ENCODE measurements around the gene TMEM79. TPM values are rescaled to one million over a fixed set of nuclear protein-coding genes. Genes with fewer than 3 reads are reported as not detected.
"Not testable (repeated sequence)": the region's sequence is repeated elsewhere in the genome, so short reads cannot be mapped to it uniquely, and the experiment has no call there.

TMEM79 gene
- total RNA-seq, 1 experiment from 2014 or later = 2.5 TPM

GRCh38 chr1:156291226-156292061 lies 7.3 kb downstream of the TMEM79 start:
- in situ Hi-C loops (cut with HindIII; ENCODE audit: low pct_unique_long_range_greater_than_20kb, low sequenced_read_pairs) = no loop called here
- DNase-seq (ENCODE audit: low read depth) = peak; percentile 78

GRCh38 chr1:156293098-156293434 lies 8.9 kb downstream of the TMEM79 start:
- DNase-seq (ENCODE audit: low read depth) = no peak
- in situ Hi-C loops (cut with HindIII; ENCODE audit: low pct_unique_long_range_greater_than_20kb, low sequenced_read_pairs) = no loop called here

DNA sequence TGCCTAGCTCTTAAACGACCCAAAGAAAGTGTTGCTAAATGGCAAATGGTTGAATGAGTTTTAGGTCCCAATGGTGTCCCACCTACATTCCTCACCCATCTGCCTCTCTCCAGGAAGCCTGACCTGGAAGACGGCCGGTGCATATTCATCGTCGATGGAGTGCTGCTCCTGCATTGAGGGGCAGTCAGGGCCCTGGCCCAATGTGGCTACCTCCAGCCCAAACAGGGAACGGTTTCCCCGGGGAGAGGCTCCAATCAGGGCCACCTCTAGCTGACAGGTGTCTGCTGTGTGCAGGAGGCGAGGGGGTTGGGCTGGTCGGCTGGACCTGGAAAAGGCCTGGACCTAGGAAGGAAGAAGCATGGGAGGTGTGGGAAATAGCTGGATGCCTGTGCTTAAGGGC lies 9.8 kb downstream of the TMEM79 start:
- no peak for DNase-seq (ENCODE audit: low read depth)
- in situ Hi-C loops (cut with HindIII; ENCODE audit: low pct_unique_long_range_greater_than_20kb, low sequenced_read_pairs) = no loop called here

- in situ Hi-C loops (cut with HindIII; ENCODE audit: low pct_unique_long_range_greater_than_20kb, low sequenced_read_pairs) = no loop called here
- peak; percentile 50 for DNase-seq (ENCODE audit: low read depth)
These were observed 11.3 kb downstream of the TMEM79 start, which contains the start of gene GLMP for GRCh38 chr1:156295391-156295947. TSS of gene GLMP (minus strand) at chr1:156295679. CDS start at chr1:156295645, 34 bp downstream.

DNA sequence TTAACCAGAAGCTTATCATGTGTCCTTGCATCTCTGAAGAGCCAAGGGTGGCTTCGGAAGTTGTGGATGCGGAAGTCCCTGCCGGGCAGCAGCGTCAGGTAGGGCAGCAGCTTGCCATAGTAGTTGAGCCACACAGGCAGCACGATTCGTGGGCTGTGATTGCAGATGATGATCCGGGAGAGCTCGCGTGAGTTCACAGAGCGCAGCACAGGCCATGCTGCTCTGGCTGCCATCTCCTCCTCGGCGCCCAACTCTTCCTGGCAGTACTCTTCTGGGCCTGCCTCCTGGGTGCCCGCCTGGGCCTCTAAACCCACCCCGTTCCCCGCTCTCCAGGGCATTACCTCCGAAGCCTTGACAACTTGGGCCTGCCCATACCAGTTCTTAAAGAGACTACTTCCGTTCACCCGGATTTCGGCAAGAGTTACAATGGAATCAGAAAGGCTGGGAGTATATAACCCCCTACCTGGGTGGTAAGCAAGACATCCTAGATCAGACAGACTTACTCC lies 14.8 kb downstream of the TMEM79 start, which contains the start of gene VHLL:
Gene VHLL, minus strand, starts transcription at position 456 of the 506 bp plus-strand sequence. Its CDS starts 118 bp downstream, at position 338.
- in situ Hi-C loops (cut with HindIII; ENCODE audit: low pct_unique_long_range_greater_than_20kb, low sequenced_read_pairs) = no loop called here
- no peak for DNase-seq (ENCODE audit: low read depth)

- in situ Hi-C loops (cut with HindIII; ENCODE audit: low pct_unique_long_range_greater_than_20kb, low sequenced_read_pairs) = no loop called here
- no peak for DNase-seq (ENCODE audit: low read depth)
These were observed 19.1 kb downstream of the TMEM79 start for GRCh38 chr1:156303241-156303640.

DNA sequence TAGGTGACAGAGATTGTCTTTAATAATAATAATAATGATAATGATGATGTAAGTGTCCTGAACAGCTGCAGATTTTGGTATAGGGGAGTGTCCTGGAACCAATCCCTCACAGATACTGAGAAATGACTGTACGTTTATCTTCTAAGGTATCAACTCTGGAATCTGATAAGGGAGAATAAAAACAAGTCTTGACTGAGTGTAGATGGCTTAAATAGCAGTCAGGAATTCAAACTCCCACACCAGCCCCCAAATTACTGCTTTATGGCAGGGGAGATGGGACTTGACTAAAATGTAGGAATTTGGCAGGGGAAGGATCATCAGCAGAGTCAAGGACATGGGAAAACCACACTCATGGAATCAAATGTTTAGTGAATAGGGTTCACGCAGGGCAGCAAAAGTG lies 21.1 kb downstream of the TMEM79 start:
- in situ Hi-C loops (cut with HindIII; ENCODE audit: low pct_unique_long_range_greater_than_20kb, low sequenced_read_pairs) = no loop called here
- no peak for DNase-seq (ENCODE audit: low read depth)

DNA sequence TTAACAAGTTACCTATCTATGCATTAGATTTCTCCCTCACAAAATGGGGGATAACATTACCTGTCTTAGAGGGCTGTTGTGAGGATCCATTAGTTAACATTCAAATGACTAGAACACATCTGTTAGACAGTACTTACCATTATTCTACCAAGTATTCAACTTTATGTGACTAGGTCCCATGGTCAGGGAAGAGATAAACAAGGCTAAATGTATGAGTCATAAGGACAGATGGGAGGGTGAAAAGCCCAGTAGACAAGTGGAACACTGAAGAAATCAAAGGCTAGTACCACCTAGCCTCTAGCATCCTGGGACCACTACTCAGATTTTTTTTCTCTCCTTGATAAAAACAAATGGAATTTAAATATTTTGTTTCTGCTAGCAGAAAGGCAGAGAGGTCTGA lies 24.0 kb downstream of the TMEM79 start:
- DNase-seq (ENCODE audit: low read depth) = peak; percentile 21
- in situ Hi-C loops (cut with HindIII; ENCODE audit: low pct_unique_long_range_greater_than_20kb, low sequenced_read_pairs) = no loop called here

DNA sequence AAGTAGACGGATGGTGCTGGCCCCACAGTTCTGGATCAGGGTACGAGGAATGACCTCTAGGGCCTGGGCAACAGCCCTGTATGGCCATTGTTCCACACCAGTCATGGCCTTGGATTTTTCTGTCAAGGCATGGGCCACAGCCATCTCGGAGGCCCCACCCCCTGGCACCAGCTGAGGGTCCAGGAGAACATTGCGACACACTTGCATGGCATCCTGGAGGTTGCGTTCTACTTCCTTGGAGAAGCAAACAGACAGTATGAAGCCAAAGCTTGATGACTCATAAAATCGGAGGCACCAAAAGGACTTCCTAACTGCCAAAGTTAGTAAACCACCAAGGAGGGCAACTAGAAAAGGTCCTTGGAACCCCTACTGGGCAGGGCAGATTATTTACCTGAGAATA lies 26.8 kb downstream of the TMEM79 start:
- in situ Hi-C loops (cut with HindIII; ENCODE audit: low pct_unique_long_range_greater_than_20kb, low sequenced_read_pairs) = no loop called here

GRCh38 chr1:156316909-156317308 lies 32.8 kb downstream of the TMEM79 start:
- DNase-seq (ENCODE audit: low read depth) = no peak
- in situ Hi-C loops (cut with HindIII; ENCODE audit: low pct_unique_long_range_greater_than_20kb, low sequenced_read_pairs) = no loop called here

More for the DNA sequence above, 26.8 kb downstream of the TMEM79 start:
- DNase-seq (ENCODE audit: low read depth) = no peak

GRCh38 chr1:156319664-156320063 lies 35.5 kb downstream of the TMEM79 start:
- in situ Hi-C loops (cut with HindIII; ENCODE audit: low pct_unique_long_range_greater_than_20kb, low sequenced_read_pairs) = no loop called here
- peak; percentile 22 for DNase-seq (ENCODE audit: low read depth)

GRCh38 chr1:156320560-156320959 lies 36.4 kb downstream of the TMEM79 start:
- in situ Hi-C loops (cut with HindIII; ENCODE audit: low pct_unique_long_range_greater_than_20kb, low sequenced_read_pairs) = no loop called here

GRCh38 chr1:156323179-156323578 lies 39.1 kb downstream of the TMEM79 start:
- DNase-seq (ENCODE audit: low read depth); in situ Hi-C loops (cut with HindIII; ENCODE audit: low pct_unique_long_range_greater_than_20kb, low sequenced_read_pairs): not testable (repeated sequence)

More at GRCh38 chr1:156320560-156320959, 36.4 kb downstream of the TMEM79 start:
- no peak for DNase-seq (ENCODE audit: low read depth)

DNA sequence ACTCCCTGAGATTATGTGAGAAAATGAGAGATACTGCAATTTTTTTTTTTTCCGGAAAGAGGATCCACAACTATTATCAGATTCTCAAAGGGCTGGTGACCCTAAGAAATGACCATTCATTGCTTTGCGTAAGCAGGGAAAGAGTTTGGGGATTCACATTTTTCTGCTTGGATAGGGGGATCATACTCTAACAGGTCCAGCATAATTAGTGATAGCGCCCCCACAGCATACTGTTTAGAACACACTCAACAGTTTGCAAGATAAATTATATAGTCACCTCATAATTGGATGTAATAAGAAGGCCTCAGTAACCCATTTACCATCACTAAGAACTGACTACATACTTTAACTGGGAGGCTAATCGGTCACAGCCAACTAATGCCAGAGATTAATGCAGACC lies 52.1 kb downstream of the TMEM79 start:
- no peak for DNase-seq (ENCODE audit: low read depth)
- in situ Hi-C loops (cut with HindIII; ENCODE audit: low pct_unique_long_range_greater_than_20kb, low sequenced_read_pairs) = no loop called here

DNA sequence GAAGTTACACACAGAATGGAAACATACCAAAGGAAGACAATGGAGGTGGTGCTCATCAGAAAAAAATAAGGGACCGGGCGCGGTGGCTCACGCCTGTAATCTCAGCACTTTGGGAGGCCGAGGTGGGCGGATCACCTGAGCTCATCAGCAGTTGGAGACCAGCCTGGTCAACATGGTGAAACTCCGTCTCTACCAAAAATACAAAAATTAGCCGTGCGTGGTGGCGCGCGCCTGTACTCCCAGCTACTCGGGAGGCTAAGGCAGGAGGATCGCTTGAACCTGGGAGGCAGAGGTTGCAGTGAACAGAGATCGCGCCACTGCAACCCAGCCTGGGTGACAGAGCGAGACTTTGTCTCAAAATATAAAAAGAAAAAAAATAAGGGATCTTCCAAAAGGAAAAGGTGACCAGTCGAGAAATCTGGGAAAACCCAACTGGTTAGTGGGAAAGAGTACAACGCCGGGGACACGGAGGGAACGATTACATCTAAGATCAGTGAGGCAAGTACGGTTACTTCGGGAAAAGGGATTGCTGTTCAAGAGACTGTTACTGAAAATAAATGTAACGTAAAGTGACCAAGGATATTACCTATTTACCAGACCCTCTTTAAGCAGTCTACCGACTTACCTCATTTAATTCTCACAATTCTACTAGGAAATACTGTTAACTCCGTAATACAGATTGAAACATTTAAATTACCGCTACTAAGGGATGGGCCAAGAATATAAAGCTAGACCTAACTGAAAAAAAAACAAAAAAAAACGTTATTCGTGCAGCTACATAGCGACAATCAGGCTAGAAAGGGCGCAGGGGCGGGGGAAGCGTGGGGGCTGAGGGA lies 53.1 kb downstream of the TMEM79 start:
- peak; percentile 25 for DNase-seq (ENCODE audit: low read depth)
- in situ Hi-C loops (cut with HindIII; ENCODE audit: low pct_unique_long_range_greater_than_20kb, low sequenced_read_pairs) = no loop called here

GRCh38 chr1:156337888-156338179 lies 53.7 kb downstream of the TMEM79 start:
- in situ Hi-C loops (cut with HindIII; ENCODE audit: low pct_unique_long_range_greater_than_20kb, low sequenced_read_pairs) = no loop called here
- DNase-seq (ENCODE audit: low read depth) = no peak

DNA sequence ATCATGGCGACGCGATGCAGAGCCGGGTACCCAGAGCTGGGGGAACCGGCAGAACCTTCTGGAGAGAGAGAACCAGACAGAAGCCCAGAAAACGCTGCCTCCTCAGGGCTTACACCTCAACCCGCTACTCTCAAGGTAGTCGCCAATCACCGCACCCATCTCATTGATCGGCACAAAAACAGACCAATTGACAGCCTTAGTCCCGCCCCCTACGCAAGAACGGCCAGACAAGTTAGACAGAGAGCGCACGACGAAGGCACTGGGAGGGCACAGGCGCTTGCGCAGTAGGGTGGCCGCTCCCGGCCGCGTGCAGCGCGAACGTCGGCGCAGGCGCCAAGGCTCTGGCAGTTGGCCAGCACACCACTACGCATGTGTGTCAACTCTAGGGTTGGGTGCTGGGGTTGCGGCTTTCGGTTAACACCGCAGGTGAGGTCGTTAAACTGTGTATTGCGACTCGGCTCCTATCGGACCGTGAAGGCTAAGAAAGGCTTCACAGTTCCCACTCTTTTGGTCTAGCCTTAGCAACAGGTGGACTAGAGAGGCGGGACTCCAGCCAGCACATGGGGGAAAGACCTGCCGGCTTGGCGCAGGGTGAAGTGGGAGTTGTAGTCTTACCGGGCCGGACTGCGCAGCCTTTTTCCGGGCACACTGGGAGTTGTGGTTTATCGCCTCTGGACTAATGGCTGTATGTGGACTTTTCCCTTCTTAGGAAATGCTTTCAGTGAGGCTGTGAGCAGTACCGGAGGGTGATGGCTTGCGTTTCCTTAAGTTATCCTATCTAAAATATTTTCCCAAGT lies 54.3 kb downstream of the TMEM79 start, which contains the start of the genes CCT3 and TSACC:
Gene CCT3, minus strand, starts transcription at position 113 of the 797 bp plus-strand sequence. Its CDS starts 108 bp downstream, at position 5.
Gene TSACC, plus strand, starts transcription at position 347 of the 797 bp plus-strand sequence. CDS start 1,232 bp downstream, outside the sequence.
- in situ Hi-C loops (cut with HindIII; ENCODE audit: low pct_unique_long_range_greater_than_20kb, low sequenced_read_pairs) = no loop called here
- peak; percentile 100 for DNase-seq (ENCODE audit: low read depth)

Measured in Caki2 (cell line).